ENCODE results near the gene PPIE. TPM values are rescaled to one million over a fixed set of nuclear protein-coding genes. Genes with fewer than 3 reads are reported as not detected.

PPIE gene
- total RNA-seq, 2 experiments from 2014 or later = 54.5 to 71.9 TPM

DNA sequence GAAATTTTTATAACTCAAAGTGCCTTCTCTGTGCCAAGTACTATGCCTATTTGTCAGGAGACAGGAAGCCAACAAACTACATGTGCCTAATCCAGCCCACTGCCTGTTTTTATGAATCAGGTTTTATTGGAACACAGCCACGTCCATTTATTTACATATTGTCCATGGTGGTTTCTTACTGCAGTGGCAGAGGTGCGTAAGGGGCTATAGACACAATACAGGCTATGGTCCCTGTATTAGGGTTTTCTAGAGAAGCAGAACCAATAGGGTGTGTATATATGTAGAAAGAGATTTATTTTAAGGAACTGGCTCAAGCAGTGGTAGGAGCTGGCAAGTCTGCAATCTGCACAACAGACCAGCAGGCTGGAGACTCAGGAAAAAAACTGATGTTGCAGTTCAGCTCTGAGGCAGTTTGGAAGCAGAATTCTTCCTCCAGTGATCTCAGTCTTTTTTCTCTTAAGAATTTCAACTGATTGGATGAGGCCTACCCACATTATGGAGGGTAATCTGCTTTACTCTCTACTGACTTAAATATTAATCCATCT is 15.4 kb downstream of the PPIE start:
- Histone ChIP-seq H4K20me1 (ENCODE audit: insufficient read depth, low read length) (no peaks in the 10 kb centered on the region; the same call in 1 of the 2 replicates), H3K9me3 (ENCODE audit: low read length) (no peaks in the 10 kb centered on the region), H3K9me2 (ENCODE audit: insufficient read depth, low read length) (no peaks in the 10 kb centered on the region), H3K79me2 (ENCODE audit: insufficient read depth, low read depth, low read length) (no peaks in the 10 kb centered on the region), H3K4me1 (ENCODE audit: insufficient read depth, low read length, poor library complexity, severe bottlenecking) (no peaks in the 10 kb centered on the region), H3K27ac (ENCODE audit: low read depth, low read length, poor library complexity, severe bottlenecking) (no peak overlapping the region), H3K4me2 (ENCODE audit: low read length) (no peak overlapping the region), H3K4me3 (ENCODE audit: low read depth, low read length, poor library complexity, severe bottlenecking) (no peak overlapping the region), H3K36me3 (ENCODE audit: insufficient read depth, low read length) (peaks cover 96% of the 10 kb centered on the region), H2AFZ (ENCODE audit: low read length) (no peak overlapping the region)
- intact Hi-C loops (cut with micrococcal nuclease; ENCODE audit: unreplicated experiment) = no loop called here
- no peak for TF ChIP-seq EZH2phosphoT487 (IDR thresholded peaks at IDR 0.05; ENCODE audit: borderline replicate concordance, low read depth, low read length)
- TF ChIP-seq, protein P1, sequence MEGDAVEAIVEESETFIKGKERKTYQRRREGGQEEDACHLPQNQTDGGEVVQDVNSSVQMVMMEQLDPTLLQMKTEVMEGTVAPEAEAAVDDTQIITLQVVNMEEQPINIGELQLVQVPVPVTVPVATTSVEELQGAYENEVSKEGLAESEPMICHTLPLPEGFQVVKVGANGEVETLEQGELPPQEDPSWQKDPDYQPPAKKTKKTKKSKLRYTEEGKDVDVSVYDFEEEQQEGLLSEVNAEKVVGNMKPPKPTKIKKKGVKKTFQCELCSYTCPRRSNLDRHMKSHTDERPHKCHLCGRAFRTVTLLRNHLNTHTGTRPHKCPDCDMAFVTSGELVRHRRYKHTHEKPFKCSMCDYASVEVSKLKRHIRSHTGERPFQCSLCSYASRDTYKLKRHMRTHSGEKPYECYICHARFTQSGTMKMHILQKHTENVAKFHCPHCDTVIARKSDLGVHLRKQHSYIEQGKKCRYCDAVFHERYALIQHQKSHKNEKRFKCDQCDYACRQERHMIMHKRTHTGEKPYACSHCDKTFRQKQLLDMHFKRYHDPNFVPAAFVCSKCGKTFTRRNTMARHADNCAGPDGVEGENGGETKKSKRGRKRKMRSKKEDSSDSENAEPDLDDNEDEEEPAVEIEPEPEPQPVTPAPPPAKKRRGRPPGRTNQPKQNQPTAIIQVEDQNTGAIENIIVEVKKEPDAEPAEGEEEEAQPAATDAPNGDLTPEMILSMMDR (conservative IDR thresholded peaks at IDR 0.05; ENCODE audit: low read length) = no peak
- CTCF ChIA-PET (ENCODE audit: unreplicated experiment) = no interaction called here
- POLR2A ChIA-PET = no interaction called here
- DNase-seq (ENCODE audit: low spot score) = no peak
- BruUV-seq (replicated peaks) = no TSS peak

DNA sequence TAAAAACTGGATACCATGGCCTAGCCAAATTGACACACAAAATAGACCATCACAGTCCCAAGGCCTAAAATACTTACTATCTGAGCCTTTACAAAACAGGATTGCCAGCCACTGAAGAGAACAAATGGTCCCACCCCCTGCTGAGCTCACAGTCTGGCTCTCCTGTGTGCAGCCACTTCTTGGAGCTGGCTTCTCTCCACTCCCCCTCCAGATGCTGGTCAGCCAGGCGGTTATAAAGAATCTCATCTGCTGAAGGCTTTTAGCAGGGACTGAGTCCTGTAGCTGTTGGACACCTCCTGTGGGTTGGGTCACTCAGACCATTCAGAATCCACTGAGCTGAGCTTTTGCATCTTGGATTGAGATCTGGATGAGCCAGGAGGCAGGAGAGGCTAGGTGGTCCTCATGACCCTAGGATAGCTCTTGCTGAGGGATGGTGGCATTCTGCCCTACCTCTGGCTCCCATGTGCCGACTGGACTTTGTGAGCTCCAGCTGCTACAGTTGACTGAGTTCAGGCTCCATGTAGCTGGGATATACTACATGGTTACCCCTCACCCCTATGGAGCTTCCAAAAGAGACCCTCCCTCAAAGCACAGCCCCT is 16.3 kb downstream of the PPIE start:
- POLR2A ChIA-PET = no interaction called here

More for the DNA sequence above, 16.3 kb downstream of the PPIE start:
- no peak overlapping the region for H3K27ac ChIP-seq (ENCODE audit: low read depth, low read length, poor library complexity, severe bottlenecking)
- CTCF ChIA-PET (ENCODE audit: unreplicated experiment) = no interaction called here
- H3K4me2 ChIP-seq (ENCODE audit: low read length) = no peak overlapping the region
- peaks cover 92% of the 10 kb centered on the region for H3K36me3 ChIP-seq (ENCODE audit: insufficient read depth, low read length)
- H3K4me3 ChIP-seq (ENCODE audit: low read depth, low read length, poor library complexity, severe bottlenecking) = no peak overlapping the region
- H2AFZ ChIP-seq (ENCODE audit: low read length) = no peak overlapping the region
- H4K20me1 ChIP-seq (ENCODE audit: insufficient read depth, low read length) = no peaks in the 10 kb centered on the region; the same call in 1 of the 2 replicates
- H3K79me2 ChIP-seq (ENCODE audit: insufficient read depth, low read depth, low read length) = no peaks in the 10 kb centered on the region
- BruUV-seq (replicated peaks) = no TSS peak
- H3K9me2 ChIP-seq (ENCODE audit: insufficient read depth, low read length) = no peaks in the 10 kb centered on the region
- DNase-seq (ENCODE audit: low spot score) = no peak
- no peaks in the 10 kb centered on the region for H3K9me3 ChIP-seq (ENCODE audit: low read length)
- no peak for TF ChIP-seq EZH2phosphoT487 (IDR thresholded peaks at IDR 0.05; ENCODE audit: borderline replicate concordance, low read depth, low read length)
- TF ChIP-seq, protein P1 (conservative IDR thresholded peaks at IDR 0.05; ENCODE audit: low read length) = no peak
- intact Hi-C loops (cut with micrococcal nuclease; ENCODE audit: unreplicated experiment) = no loop called here
- no peaks in the 10 kb centered on the region for H3K4me1 ChIP-seq (ENCODE audit: insufficient read depth, low read length, poor library complexity, severe bottlenecking)
